ENCODE results near the gene PKP3.

Gene PKP3

DNA sequence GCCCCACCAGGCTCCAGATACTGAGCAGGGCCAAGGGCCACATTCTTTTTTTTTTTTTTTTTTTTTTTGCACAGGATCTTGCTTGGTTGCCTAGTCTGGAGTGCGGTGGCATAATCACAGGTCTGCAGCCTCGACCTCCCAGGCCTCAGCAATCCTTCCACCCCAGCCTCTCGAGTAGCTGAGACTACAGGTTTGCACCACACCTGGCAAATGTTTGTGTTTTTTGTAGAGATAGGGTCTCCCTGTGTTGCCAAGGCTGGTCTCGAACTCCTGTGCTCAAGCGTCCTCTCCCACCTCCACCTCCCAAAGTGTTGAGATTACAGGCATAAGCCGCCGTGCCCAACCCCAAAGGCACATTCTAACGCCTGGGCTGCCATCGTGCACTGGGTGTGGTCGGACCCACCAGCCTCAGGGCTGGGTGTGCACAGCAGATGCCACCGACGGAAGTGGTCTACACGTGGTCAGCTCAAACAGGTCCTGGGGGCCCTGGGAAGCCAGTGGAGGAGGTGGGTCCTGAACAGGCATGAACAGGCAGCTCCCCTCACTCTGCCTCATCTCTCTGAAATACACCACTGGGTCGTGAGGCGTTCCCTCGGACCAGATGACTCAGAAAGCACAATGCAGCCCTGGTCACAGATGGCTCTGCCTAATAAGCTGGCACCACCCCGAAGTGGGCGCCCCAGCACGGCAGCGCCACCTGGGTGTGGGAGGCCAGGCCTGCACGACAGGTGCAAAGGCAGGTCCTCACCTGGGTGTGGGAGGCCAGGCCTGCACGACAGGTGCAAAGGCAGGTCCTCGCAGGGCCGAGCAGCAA lies 29.9 kb upstream of the PKP3 start:
- Histone ChIP-seq H3K36me3 (ENCODE audit: control insufficient read depth in 4 of 4, insufficient read depth in 4 of 4, low read length in 3 of 4) (no peaks in the 10 kb centered on the region), H3K9me3 (ENCODE audit: control extremely low read depth in 1 of 5, control insufficient read depth in 4 of 5, insufficient read depth in 2 of 5, low read depth in 1 of 5, low read length in 4 of 5) (peaks cover 0 to 15% (median 6%) of the 10 kb centered on the region in 5 experiments), H3K4me1 (ENCODE audit: control extremely low read depth in 1 of 4, control insufficient read depth in 4 of 4, insufficient read depth in 4 of 4, low read length in 3 of 4) (peaks cover 0 to 9% (median 6%) of the 10 kb centered on the region in 4 experiments), H3K27ac (ENCODE audit: insufficient read depth in 1 of 2, low read depth in 1 of 2, low read length in 2 of 2, poor library complexity in 1 of 2, severe bottlenecking in 2 of 2) (no peak overlapping the region), H3K27me3 (replicated peaks in 2 of 5; ENCODE audit: control insufficient read depth in 4 of 5, insufficient read depth in 5 of 5, low read length in 4 of 5) (peaks cover 0 to 38% (median 20%) of the 10 kb centered on the region in 5 experiments), H3K4me3 (ENCODE audit: control insufficient read depth in 1 of 7, extremely low read depth in 1 of 7, insufficient read depth in 4 of 7, low read depth in 2 of 7, low read length in 6 of 7) (no peak overlapping the region)
- DNase-seq, result peak; percentile 43 to 66 (median 61)
- ChIA-PET POLR2A (interaction anchor here (0.6 to 1.4 kb wide), 3 partner anchors 9 to 112 kb away, joined by 3 to 8 read pairs (median 4); no protein-coding TSS in a partner anchor), CTCF (interaction anchor here (0.6 to 5.6 kb wide), 19 partner anchors 8 to 183 kb away, joined by 3 to 37 read pairs (median 4); partner anchors contain the start of genes IFITM2, IFITM5 and PTDSS2)
- WGBS (ENCODE audit: insufficient coverage), result 86% methylated on average over 18 of the region's 24 CpGs

- H3K4me3 ChIP-seq (ENCODE audit: control insufficient read depth in 1 of 7, extremely low read depth in 1 of 7, insufficient read depth in 4 of 7, low read depth in 2 of 7, low read length in 6 of 7), result no peak overlapping the region
- 97% methylated on average over 20 of the region's 22 CpGs for WGBS (ENCODE audit: insufficient coverage)
- H3K27me3 ChIP-seq (replicated peaks in 2 of 5; ENCODE audit: control insufficient read depth in 4 of 5, insufficient read depth in 5 of 5, low read length in 4 of 5), result peaks cover 0 to 41% (median 20%) of the 10 kb centered on the region in 5 experiments
- H3K36me3 ChIP-seq (ENCODE audit: control insufficient read depth in 4 of 4, insufficient read depth in 4 of 4, low read length in 3 of 4), result no peaks in the 10 kb centered on the region
- ChIA-PET CTCF (interaction anchor here (1.1 to 5.6 kb wide), 6 partner anchors 25 to 114 kb away, joined by 3 to 37 read pairs (median 6); partner anchors contain the start of genes IFITM2 and PTDSS2), POLR2A (interaction anchor here (0.6 to 1.4 kb wide), 2 partner anchors 84 to 130 kb away, joined by 4 read pairs; no protein-coding TSS in a partner anchor)
- peaks cover 0 to 13% (median 6%) of the 10 kb centered on the region in 5 experiments for H3K9me3 ChIP-seq (ENCODE audit: control extremely low read depth in 1 of 5, control insufficient read depth in 4 of 5, insufficient read depth in 2 of 5, low read depth in 1 of 5, low read length in 4 of 5)
- no peak for DNase-seq
- H3K27ac ChIP-seq (ENCODE audit: insufficient read depth in 1 of 2, low read depth in 1 of 2, low read length in 2 of 2, poor library complexity in 1 of 2, severe bottlenecking in 2 of 2), result no peak overlapping the region
- peaks cover 0 to 12% (median 6%) of the 10 kb centered on the region in 4 experiments for H3K4me1 ChIP-seq (ENCODE audit: control extremely low read depth in 1 of 4, control insufficient read depth in 4 of 4, insufficient read depth in 4 of 4, low read length in 3 of 4)
Measured at GRCh38 chr11:364991-365725, 28.9 kb upstream of the PKP3 start.

DNA sequence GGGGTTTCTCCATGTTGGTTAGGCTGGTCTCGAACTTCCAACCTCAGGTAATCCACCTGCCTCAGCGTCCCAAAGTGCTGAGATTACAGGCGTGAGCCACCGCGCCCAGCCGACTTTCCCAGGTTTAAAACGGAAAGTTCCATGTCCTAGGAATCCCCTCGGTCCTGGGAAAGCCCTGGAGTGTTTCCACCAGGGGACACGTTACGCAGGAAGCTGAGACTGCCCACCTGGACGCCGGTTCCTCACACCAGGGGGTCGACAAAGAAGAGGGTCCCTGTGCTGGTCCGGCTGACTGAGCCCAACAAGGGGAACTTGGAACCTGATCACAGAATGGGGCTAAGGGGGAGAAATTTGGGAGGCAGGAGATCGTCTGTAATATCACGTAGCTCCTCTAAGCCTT lies 28.2 kb upstream of the PKP3 start:
- WGBS (ENCODE audit: insufficient coverage), result 94% methylated on average over 12 of the region's 16 CpGs
- ChIA-PET POLR2A (interaction anchor here (0.5 to 0.6 kb wide), 2 partner anchors 131 to 146 kb away, joined by 3 to 4 read pairs; no protein-coding TSS in a partner anchor), CTCF (interaction anchor here (1.6 to 5.6 kb wide), 3 partner anchors 31 to 115 kb away, joined by 4 to 36 read pairs (median 8); partner anchors contain the start of gene IFITM2)
- Histone ChIP-seq H3K27ac (ENCODE audit: insufficient read depth in 1 of 2, low read depth in 1 of 2, low read length in 2 of 2, poor library complexity in 1 of 2, severe bottlenecking in 2 of 2) (no peak overlapping the region), H3K4me3 (ENCODE audit: control insufficient read depth in 1 of 7, extremely low read depth in 1 of 7, insufficient read depth in 4 of 7, low read depth in 2 of 7, low read length in 6 of 7) (no peak overlapping the region), H3K9me3 (ENCODE audit: control extremely low read depth in 1 of 5, control insufficient read depth in 4 of 5, insufficient read depth in 2 of 5, low read depth in 1 of 5, low read length in 4 of 5) (peaks cover 0 to 6% (median 3%) of the 10 kb centered on the region in 5 experiments), H3K36me3 (ENCODE audit: control insufficient read depth in 4 of 4, insufficient read depth in 4 of 4, low read length in 3 of 4) (no peaks in the 10 kb centered on the region), H3K27me3 (replicated peaks in 2 of 5; ENCODE audit: control insufficient read depth in 4 of 5, insufficient read depth in 5 of 5, low read length in 4 of 5) (peaks cover 0 to 48% (median 23%) of the 10 kb centered on the region in 5 experiments), H3K4me1 (ENCODE audit: control extremely low read depth in 1 of 4, control insufficient read depth in 4 of 4, insufficient read depth in 4 of 4, low read length in 3 of 4) (peaks cover 0 to 13% (median 6%) of the 10 kb centered on the region in 4 experiments)
- DNase-seq, result no peak

DNA sequence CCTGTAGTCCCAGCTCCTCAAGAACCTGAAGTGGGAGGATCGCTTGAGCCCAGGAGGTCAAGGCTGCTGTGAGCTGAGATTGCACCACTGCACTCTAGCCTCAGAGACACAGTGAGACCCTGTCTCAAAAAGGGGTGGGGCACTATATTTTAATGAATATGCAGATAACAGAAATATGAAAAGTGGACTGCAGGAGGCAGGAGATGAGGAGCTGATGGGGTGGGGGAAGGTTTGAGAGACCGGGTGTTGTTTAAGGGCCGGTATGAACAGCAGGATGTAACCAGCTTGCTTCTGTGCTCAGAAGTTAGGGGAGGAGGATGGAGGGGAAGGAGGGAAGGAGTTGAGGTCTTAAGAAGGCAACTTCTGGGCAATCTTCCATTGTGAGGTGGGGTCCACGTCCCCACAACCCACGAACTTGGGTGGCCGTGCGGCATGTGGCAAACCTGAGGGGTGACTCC lies 26.0 kb upstream of the PKP3 start:
- Histone ChIP-seq H3K27ac (ENCODE audit: insufficient read depth in 1 of 2, low read depth in 1 of 2, low read length in 2 of 2, poor library complexity in 1 of 2, severe bottlenecking in 2 of 2) (no peak overlapping the region), H3K36me3 (ENCODE audit: control insufficient read depth in 4 of 4, insufficient read depth in 4 of 4, low read length in 3 of 4) (no peaks in the 10 kb centered on the region), H3K9me3 (ENCODE audit: control extremely low read depth in 1 of 5, control insufficient read depth in 4 of 5, insufficient read depth in 2 of 5, low read depth in 1 of 5, low read length in 4 of 5) (no peaks in the 10 kb centered on the region), H3K27me3 (replicated peaks in 2 of 5; ENCODE audit: control insufficient read depth in 4 of 5, insufficient read depth in 5 of 5, low read length in 4 of 5) (peaks cover 0 to 50% (median 23%) of the 10 kb centered on the region in 5 experiments), H3K4me1 (ENCODE audit: control extremely low read depth in 1 of 4, control insufficient read depth in 4 of 4, insufficient read depth in 4 of 4, low read length in 3 of 4) (peaks cover 0 to 13% (median 6%) of the 10 kb centered on the region in 4 experiments), H3K4me3 (ENCODE audit: control insufficient read depth in 1 of 7, extremely low read depth in 1 of 7, insufficient read depth in 4 of 7, low read depth in 2 of 7, low read length in 6 of 7) (peak overlapping the region in 1 of 7 experiments; percentile 13)
- CTCF ChIA-PET, result interaction anchor here (0.7 to 2.6 kb wide), 7 partner anchors 9 to 117 kb away, joined by 3 to 8 read pairs (median 3); no protein-coding TSS in a partner anchor
- 43% methylated on average over 6 of the region's 7 CpGs for WGBS (ENCODE audit: insufficient coverage)
- peak in 1 of 3 donors; percentile 18 for DNase-seq
- POLR2A ChIA-PET, result no interaction called here

GRCh38 chr11:368414-369335 lies 25.3 kb upstream of the PKP3 start:
- no peaks in the 10 kb centered on the region for H3K9me3 ChIP-seq (ENCODE audit: control extremely low read depth in 1 of 5, control insufficient read depth in 4 of 5, insufficient read depth in 2 of 5, low read depth in 1 of 5, low read length in 4 of 5)
- no peak overlapping the region for H3K27ac ChIP-seq (ENCODE audit: insufficient read depth in 1 of 2, low read depth in 1 of 2, low read length in 2 of 2, poor library complexity in 1 of 2, severe bottlenecking in 2 of 2)
- CTCF ChIA-PET, result interaction anchor here (0.7 to 2.6 kb wide), 6 partner anchors 9 to 118 kb away, joined by 3 to 8 read pairs (median 4); no protein-coding TSS in a partner anchor
- peaks cover 0 to 50% (median 23%) of the 10 kb centered on the region in 5 experiments for H3K27me3 ChIP-seq (replicated peaks in 2 of 5; ENCODE audit: control insufficient read depth in 4 of 5, insufficient read depth in 5 of 5, low read length in 4 of 5)
- POLR2A ChIA-PET, result no interaction called here
- no peaks in the 10 kb centered on the region for H3K36me3 ChIP-seq (ENCODE audit: control insufficient read depth in 4 of 4, insufficient read depth in 4 of 4, low read length in 3 of 4)
- H3K4me3 ChIP-seq (ENCODE audit: control insufficient read depth in 1 of 7, extremely low read depth in 1 of 7, insufficient read depth in 4 of 7, low read depth in 2 of 7, low read length in 6 of 7), result peak overlapping the region in 3 of 7 experiments; percentile 11 to 35 (median 13)
- no peak for DNase-seq
- 4% methylated on average over 26 of the region's 61 CpGs for WGBS (ENCODE audit: insufficient coverage)
- peaks cover 0 to 13% (median 6%) of the 10 kb centered on the region in 4 experiments for H3K4me1 ChIP-seq (ENCODE audit: control extremely low read depth in 1 of 4, control insufficient read depth in 4 of 4, insufficient read depth in 4 of 4, low read length in 3 of 4)

Measured in common myeloid progenitor, CD34-positive (primary cell).